GM12878 (cell line): ENCODE results near the gene ATG4B. TPM values are rescaled to one million over a fixed set of nuclear protein-coding genes. Genes with fewer than 3 reads are reported as not detected.

Experiments used
- ATAC-seq: fragments of 200-7000 bp; cut with Tn5 transposase; 3 replicates; pipeline ENCODE4 v1.9.1; 2020; ENCODE audit warnings: mild to moderate bottlenecking, moderate library complexity
- BruUV-seq: library from RNA; stranded (reverse); fragments of 400-500 nt; replicated peaks from 2 replicates; lab custom pipeline; 2021; lab: Mats Ljungman, UMichigan
- CTCF ChIA-PET: fragments of 300-600 bp; sonication (Branson Sonifier 250); formaldehyde crosslinking; extraction: SDS; loops from one replicate; lab custom pipeline; 2021; ENCODE audit warnings: inconsistent platforms; lab: Yijun Ruan, JAX
- POLR2A ChIA-PET: fragments of 350-600 bp; formaldehyde crosslinking; extraction: SDS; loops from one replicate; lab custom pipeline; 2021; ENCODE audit warnings: inconsistent platforms; lab: Charles Lee
- RAD21 ChIA-PET: fragments of 300-600 bp; sonication (Branson Sonifier 250); formaldehyde crosslinking; loops from one replicate; lab custom pipeline; 2023; ENCODE audit warnings: antibody characterized with exemption; ENCODE audit not compliant: unreplicated experiment; lab: Charles Lee
- SMC1A ChIA-PET: fragments of 300-600 bp; sonication (Branson Sonifier 250); formaldehyde crosslinking; loops from one replicate; lab custom pipeline; 2023; ENCODE audit not compliant: unreplicated experiment, uncharacterized antibody; lab: Charles Lee
- DNase-seq: peaks from one replicate; pipeline ENCODE4 v3.0.0-alpha.2; 2011; ENCODE audit warnings: low read depth, low spot score
- FAIRE-seq: peaks from 3 replicates; lab custom pipeline; 2011; peaks lifted over from hg19 to GRCh38; lab: Jason Lieb, UNC
- H2AFZ ChIP-seq: 2 replicates; pipeline ENCODE4 v1.6.0; 2011; ENCODE audit warnings: low read depth, low read length, control low read depth; ENCODE audit not compliant: control insufficient read depth
- H3K27ac ChIP-seq: 2 replicates; pipeline ENCODE4 v1.5.1; 2011; ENCODE audit warnings: control low read depth; ENCODE audit not compliant: control insufficient read depth, insufficient read depth
- H3K27me3 ChIP-seq, 2 experiments: replicated peaks in 1 of 2; 2 replicates each; pipeline versions ENCODE4 v1.6.0 to v1.6.1; 2011; ENCODE audit warnings: low read length in 1 of 2; ENCODE audit not compliant: control insufficient read depth in 2 of 2, insufficient read depth in 2 of 2
- H3K36me3 ChIP-seq, 2 experiments: 2 replicates each; pipeline ENCODE4 v1.5.1; 2011; ENCODE audit warnings: low read length in 1 of 2; ENCODE audit not compliant: control insufficient read depth in 2 of 2, insufficient read depth in 2 of 2
- H3K4me1 ChIP-seq: 2 replicates; pipeline ENCODE4 v1.6.1; 2011; ENCODE audit warnings: mild to moderate bottlenecking, low read length, moderate library complexity, mixed read lengths; ENCODE audit not compliant: control insufficient read depth, insufficient read depth
- H3K4me2 ChIP-seq: 2 replicates; pipeline ENCODE4 v1.6.0; 2011; ENCODE audit warnings: control low read depth; ENCODE audit not compliant: control insufficient read depth, insufficient read depth
- H3K4me3 ChIP-seq: fragments of 200-600 bp; sonication (generic); 2 replicates; pipeline ENCODE4 v1.5.1; 2016
- H3K79me2 ChIP-seq: 2 replicates; pipeline ENCODE4 v1.6.0; 2011; ENCODE audit warnings: low read length; ENCODE audit not compliant: control insufficient read depth, insufficient read depth
- H3K9ac ChIP-seq: 2 replicates; pipeline ENCODE4 v1.8.0; 2011; ENCODE audit warnings: low read length, control low read depth, mixed read lengths; ENCODE audit not compliant: control insufficient read depth, insufficient read depth
- H3K9me3 ChIP-seq: replicated peaks from 3 replicates; pipeline ENCODE4 v1.5.1; 2011; ENCODE audit warnings: mild to moderate bottlenecking, low read length; ENCODE audit not compliant: control insufficient read depth, insufficient read depth
- H4K20me1 ChIP-seq: 2 replicates; pipeline ENCODE4 v1.6.0; 2011; ENCODE audit not compliant: control insufficient read depth, insufficient read depth
- CHD4 ChIP-seq: fragments of 200-600 bp; sonication (generic); IDR thresholded peaks from 2 replicates; pipeline ENCODE4 v1.6.1; 2016; ENCODE audit warnings: mild to moderate bottlenecking
- ESRRA ChIP-seq: IDR thresholded peaks from 2 replicates; pipeline ENCODE4 v1.6.1; 2012; ENCODE audit warnings: mild to moderate bottlenecking, low read length, improper control_type of control experiment
- HCFC1 ChIP-seq: fragments of 150-350 bp; IDR thresholded peaks from 2 replicates; pipeline ENCODE4 v1.6.1; 2014; ENCODE audit warnings: low read length
- PAX5 ChIP-seq: IDR thresholded peaks from 2 replicates; pipeline ENCODE4 v1.6.1; 2011; ENCODE audit warnings: low read depth, low read length, borderline replicate concordance
- POLR2AphosphoS5 ChIP-seq: IDR thresholded peaks from 2 replicates; pipeline ENCODE4 v1.6.1; 2011; ENCODE audit warnings: mild to moderate bottlenecking, low read length, inconsistent platforms
- PRDM15 ChIP-seq: fragments of 450-650 bp; formaldehyde crosslinking; IDR thresholded peaks from 2 replicates; pipeline ENCODE4 v1.4.0; 2020; ENCODE audit warnings: mild to moderate bottlenecking, moderate library complexity
- RELA ChIP-seq: fragments of 450-650 bp; IDR thresholded peaks from 2 replicates; pipeline ENCODE4 v1.8.0; 2014; ENCODE audit warnings: borderline replicate concordance; ENCODE audit not compliant: partially characterized antibody
- WGBS: methylation state at CpG from one replicate; pipeline ENCODE4 v1.1.6; 2016; ENCODE audit warnings: low lambda C conversion rate; ENCODE audit not compliant: insufficient replicate concordance, insufficient coverage; ENCODE audit errors: missing lambda C conversion rate; 5-methylcytosine and 5-hydroxymethylcytosine counted together
- in situ Hi-C: fragments of 300-500 bp; cut with MboI; formaldehyde crosslinking; loops from 9 replicates; pipeline ENCODE4 v1.14.3; 2018; ENCODE audit warnings: mixed read lengths
- intact Hi-C: fragments of 100-400 bp; cut with micrococcal nuclease; formaldehyde crosslinking; loops from one replicate; pipeline ENCODE4 v1.14.2; 2022; ENCODE audit not compliant: unreplicated experiment
- polyA plus RNA-seq, 11 experiments: library from polyadenylated mRNA; depleted of rRNA in 4 of 11; unstranded in 6 of 11; stranded (reverse) in 5 of 11; fragments of >200 nt; fragmentation: Nextera tagmentation in 4 of 11; fragmentation: Illumina TruSeq in 1 of 11; extraction: Ambion mirVana in 4 of 11; extraction: Trizol in 1 of 11; gene quantifications; 1 replicate in 1 of 11; 2 replicates in 10 of 11; pipeline versions ENCODE4 v1.2.1 to v1.2.3, GENCODE V29; 2011 to 2016; ENCODE audit warnings: inconsistent platforms in 2 of 11, missing spikeins in 2 of 11, low read depth in 1 of 11
- total RNA-seq, 4 experiments: library from RNA; depleted of rRNA in 3 of 4; stranded (reverse); fragments of >200 nt in 3 of 4; fragmentation: Illumina TruSeq in 1 of 4; extraction: Trizol in 1 of 4; gene quantifications; 2 replicates each; pipeline versions ENCODE4 v1.2.1 to v1.2.3, GENCODE V29; 2013 to 2021
- TF ChIP-seq, protein P1 (sequence below): fragments of 450-650 bp; IDR thresholded peaks from 2 replicates; pipeline ENCODE4 v1.6.1; 2016; ENCODE audit warnings: mild to moderate bottlenecking
- TF ChIP-seq, protein P2 (sequence below): IDR thresholded peaks from 2 replicates; pipeline ENCODE4 v1.6.1; 2012; ENCODE audit warnings: improper control_type of control experiment, low read depth, low read length; ENCODE audit not compliant: insufficient replicate concordance

ATG4B gene
- total and polyA plus RNA-seq, 10 of the 15 experiments (the other 5 are each of a cell fraction or from before 2014, with no cell fraction given): 5.8 to 84.1 (median 64.9) TPM

- Histone ChIP-seq H3K4me2 (no peak overlapping the region), H3K9me3 (no peaks in the 10 kb centered on the region), H3K4me1 (no peaks in the 10 kb centered on the region), H2AFZ (no peak overlapping the region), H3K27ac (no peak overlapping the region), H3K79me2 (peaks cover 3% of the 10 kb centered on the region), H3K36me3 (peaks cover 9 to 35% of the 10 kb centered on the region in 2 experiments), H3K4me3 (no peak overlapping the region), H3K9ac (no peak overlapping the region), H3K27me3 (no peaks in the 10 kb centered on the region), H4K20me1 (no peaks in the 10 kb centered on the region; the same call in 1 of the 2 replicates)
- ChIA-PET CTCF (no interaction called here), RAD21 (no interaction called here), SMC1A (no interaction called here), POLR2A (interaction anchor here (1.0 kb wide), 1 partner anchor 184 kb away, joined by 7 read pairs; no protein-coding TSS in a partner anchor)
- 93% methylated on average over 12 of the region's 13 CpGs for WGBS
- intact Hi-C loops: no loop called here
- ATAC-seq (no peak), FAIRE-seq (no peak), DNase-seq (no peak)
- in situ Hi-C loops: loop anchor here (10.0 kb wide), 1 partner anchor 798 kb away; no protein-coding TSS in a partner anchor
- BruUV-seq: no TSS peak
- TF ChIP-seq POLR2AphosphoS5 (no peak), PAX5 (no peak), CHD4 (no peak), RELA (no peak), ESRRA (no peak), HCFC1 (no peak), PRDM15 (no peak)
- TF ChIP-seq, protein P1, sequence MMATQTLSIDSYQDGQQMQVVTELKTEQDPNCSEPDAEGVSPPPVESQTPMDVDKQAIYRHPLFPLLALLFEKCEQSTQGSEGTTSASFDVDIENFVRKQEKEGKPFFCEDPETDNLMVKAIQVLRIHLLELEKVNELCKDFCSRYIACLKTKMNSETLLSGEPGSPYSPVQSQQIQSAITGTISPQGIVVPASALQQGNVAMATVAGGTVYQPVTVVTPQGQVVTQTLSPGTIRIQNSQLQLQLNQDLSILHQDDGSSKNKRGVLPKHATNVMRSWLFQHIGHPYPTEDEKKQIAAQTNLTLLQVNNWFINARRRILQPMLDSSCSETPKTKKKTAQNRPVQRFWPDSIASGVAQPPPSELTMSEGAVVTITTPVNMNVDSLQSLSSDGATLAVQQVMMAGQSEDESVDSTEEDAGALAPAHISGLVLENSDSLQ: no peak
- TF ChIP-seq, protein P2, sequence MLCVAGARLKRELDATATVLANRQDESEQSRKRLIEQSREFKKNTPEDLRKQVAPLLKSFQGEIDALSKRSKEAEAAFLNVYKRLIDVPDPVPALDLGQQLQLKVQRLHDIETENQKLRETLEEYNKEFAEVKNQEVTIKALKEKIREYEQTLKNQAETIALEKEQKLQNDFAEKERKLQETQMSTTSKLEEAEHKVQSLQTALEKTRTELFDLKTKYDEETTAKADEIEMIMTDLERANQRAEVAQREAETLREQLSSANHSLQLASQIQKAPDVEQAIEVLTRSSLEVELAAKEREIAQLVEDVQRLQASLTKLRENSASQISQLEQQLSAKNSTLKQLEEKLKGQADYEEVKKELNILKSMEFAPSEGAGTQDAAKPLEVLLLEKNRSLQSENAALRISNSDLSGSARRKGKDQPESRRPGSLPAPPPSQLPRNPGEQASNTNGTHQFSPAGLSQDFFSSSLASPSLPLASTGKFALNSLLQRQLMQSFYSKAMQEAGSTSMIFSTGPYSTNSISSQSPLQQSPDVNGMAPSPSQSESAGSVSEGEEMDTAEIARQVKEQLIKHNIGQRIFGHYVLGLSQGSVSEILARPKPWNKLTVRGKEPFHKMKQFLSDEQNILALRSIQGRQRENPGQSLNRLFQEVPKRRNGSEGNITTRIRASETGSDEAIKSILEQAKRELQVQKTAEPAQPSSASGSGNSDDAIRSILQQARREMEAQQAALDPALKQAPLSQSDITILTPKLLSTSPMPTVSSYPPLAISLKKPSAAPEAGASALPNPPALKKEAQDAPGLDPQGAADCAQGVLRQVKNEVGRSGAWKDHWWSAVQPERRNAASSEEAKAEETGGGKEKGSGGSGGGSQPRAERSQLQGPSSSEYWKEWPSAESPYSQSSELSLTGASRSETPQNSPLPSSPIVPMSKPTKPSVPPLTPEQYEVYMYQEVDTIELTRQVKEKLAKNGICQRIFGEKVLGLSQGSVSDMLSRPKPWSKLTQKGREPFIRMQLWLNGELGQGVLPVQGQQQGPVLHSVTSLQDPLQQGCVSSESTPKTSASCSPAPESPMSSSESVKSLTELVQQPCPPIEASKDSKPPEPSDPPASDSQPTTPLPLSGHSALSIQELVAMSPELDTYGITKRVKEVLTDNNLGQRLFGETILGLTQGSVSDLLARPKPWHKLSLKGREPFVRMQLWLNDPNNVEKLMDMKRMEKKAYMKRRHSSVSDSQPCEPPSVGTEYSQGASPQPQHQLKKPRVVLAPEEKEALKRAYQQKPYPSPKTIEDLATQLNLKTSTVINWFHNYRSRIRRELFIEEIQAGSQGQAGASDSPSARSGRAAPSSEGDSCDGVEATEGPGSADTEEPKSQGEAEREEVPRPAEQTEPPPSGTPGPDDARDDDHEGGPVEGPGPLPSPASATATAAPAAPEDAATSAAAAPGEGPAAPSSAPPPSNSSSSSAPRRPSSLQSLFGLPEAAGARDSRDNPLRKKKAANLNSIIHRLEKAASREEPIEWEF: no peak
These were observed 15.8 kb downstream of the ATG4B start for GRCh38 chr2:241653210-241653750.
